ENCODE data around the gene CDK3. TPM values are rescaled to one million over a fixed set of nuclear protein-coding genes. Genes with fewer than 3 reads are reported as not detected.
"Not testable (repeated sequence)": the region's sequence is repeated elsewhere in the genome, so short reads cannot be mapped to it uniquely, and the experiment has no call there.

CDK3 gene
- 14.5 and 15.1 TPM in 2 replicates for polyA plus RNA-seq (2014; cell fraction: cytosol; rRNA removed)
- 83.9 and 88.1 TPM in 2 replicates for polyA plus RNA-seq (2014; cell fraction: nucleus; rRNA removed)

DNA sequence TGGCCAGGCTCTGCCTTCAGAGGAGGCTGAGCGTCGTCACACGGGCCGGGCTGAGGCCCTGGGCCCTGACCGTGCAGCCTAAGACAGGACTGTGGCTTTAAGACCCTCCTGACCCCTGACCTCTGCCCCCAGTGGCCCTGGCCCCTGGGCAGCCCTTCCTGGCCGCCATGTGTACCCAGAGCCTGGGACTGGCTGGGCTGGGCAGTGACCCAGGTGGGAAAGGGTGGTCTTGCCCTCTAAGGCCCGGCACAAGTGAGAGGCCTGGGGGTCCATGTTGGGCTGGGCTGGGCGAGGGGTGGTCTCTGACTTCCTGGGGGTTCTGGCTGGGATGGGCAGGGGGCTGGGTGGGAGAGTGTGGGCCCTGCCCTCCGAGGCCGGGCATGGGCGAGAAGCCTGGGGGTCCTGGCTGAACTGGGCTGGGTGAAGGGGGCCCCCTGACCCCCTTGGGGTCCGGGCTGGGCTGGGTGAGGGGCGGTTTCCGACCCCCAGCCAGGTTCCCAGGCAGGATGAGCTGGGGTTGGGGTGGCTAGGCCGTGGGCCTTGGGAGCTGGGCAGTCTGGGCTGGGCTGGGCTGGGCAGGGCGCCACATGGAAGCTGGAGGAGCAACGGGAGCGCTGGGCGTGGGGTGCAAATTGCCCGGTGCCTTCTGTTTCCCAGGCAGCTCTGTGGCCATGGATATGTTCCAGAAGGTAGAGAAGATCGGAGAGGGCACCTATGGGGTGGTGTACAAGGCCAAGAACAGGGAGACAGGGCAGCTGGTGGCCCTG lies at the start of gene CDK3:
Gene CDK3, plus strand, starts transcription at position 101 of the 767 bp plus-strand sequence. Its CDS starts 571 bp downstream, at position 672.
- DNase-seq (ENCODE audit: low spot score), result no peak

DNA sequence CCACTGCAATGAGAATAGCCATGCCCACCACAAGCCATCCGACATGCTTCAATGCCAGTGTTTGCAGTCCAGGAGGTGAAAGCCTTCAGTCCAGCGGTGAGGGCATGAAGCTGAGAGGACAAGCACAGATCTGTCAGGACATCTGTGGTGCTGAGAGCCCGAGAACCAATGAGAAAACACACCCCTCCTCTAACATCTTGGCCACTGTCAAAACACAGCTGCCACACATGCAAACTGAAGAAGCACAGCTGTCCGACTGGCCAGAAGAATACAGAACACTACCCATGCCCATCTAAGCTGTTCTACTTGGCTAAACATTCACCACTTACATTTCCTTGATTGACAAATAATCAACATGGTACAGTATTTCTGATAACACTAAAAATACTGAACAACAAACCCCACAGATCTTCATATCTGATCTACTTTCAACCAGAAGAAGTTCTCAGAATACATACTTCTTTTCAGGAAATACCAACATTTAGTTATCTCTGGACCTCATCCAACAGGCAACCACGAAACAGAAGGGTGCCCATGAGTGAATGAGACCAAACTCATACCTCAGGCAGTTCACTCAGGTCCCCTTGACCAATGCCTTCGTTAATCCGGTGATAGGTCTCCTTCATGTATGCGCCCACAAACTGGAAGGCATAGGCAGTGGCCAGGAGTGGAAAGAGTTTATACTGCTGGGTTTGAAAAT lies 49.6 kb upstream of the CDK3 start:
- DNase-seq (ENCODE audit: low spot score), result no peak

DNA sequence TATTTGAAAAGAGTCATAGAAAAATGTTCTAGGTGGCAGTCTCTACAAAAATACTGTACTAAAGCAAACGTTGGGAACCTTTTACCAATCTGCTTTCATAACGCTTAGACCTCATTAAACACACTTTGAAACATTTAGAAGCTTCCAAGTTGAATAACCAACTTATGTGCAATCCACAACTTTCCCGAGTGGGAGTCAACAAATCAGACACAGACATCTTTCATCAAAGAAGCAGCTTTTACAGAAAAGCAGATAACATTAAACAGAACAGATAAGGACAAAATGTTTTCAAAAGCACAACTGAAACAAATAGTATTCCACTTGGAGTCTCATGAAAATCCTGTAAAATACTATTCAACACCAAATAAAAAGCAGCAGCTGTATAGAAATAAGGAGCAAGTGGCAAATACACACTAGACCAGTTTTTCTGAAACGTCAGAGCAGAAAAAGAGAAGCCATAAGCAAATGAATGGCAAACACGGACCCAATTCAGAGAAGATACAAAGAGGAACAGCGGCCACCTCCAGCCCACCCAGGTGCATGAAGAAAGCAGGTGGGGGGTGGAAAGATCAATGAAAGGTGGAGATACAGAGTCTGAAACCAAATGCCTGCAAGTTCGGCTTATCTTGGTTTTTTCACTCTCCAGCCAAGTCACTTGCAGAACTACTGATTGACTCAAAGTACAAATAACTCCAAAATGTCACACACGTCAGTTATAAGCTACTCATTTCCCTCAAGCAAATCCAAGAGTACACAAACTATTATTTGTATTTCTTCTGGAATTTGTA lies 41.4 kb upstream of the CDK3 start:
- no peak for DNase-seq (ENCODE audit: low spot score)

DNA sequence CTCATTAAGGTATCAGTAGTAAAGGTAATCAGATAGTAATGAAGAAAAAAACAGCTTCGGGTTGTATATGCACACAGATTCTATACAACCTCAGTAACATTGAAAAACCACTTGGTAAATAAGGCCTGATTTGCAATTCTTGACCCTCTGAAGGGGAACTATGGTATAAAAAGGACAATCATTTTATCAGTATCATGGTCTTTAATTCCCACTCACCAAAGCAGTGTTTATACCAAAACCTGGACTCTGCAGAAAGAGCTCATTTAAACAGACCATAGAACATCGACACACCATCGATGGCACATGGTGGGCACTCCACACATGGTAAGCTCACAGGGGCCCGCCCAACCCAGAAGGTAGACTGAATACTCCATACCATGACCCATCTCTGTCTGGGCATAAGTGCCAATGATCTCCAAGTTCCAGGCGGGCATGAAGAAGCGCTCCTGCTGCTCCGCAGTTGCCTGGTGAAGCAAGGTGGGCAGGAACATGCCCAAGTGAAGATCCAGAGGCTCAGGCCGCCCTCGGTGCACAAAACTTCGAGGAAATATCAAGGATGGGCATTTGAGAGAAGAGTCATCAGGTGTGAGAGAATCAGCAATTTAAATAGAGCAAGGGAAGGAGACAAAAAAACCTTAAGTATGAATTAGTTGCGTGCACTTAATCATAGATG lies 40.7 kb upstream of the CDK3 start:
- DNase-seq (ENCODE audit: low spot score), result no peak

DNA sequence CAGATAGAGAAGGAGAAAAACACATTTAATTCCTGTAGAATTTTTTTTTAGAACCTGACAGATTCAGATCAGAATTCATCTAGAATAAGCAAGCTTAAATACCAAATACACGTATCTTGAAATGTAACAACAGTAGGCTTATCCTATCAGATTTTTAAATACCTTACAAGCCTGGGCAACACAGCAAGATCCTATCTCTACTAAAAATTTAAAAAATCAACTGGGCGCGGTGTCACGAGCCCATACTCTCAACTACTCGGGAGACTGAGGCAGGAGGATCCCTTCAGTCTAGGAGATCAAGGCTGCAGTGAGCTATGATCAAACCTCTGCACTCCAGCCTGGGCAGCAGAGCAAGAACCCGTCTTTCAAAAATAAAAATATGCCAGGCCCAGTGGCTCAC lies 35.2 kb upstream of the CDK3 start:
- DNase-seq (ENCODE audit: low spot score), result no peak

DNA sequence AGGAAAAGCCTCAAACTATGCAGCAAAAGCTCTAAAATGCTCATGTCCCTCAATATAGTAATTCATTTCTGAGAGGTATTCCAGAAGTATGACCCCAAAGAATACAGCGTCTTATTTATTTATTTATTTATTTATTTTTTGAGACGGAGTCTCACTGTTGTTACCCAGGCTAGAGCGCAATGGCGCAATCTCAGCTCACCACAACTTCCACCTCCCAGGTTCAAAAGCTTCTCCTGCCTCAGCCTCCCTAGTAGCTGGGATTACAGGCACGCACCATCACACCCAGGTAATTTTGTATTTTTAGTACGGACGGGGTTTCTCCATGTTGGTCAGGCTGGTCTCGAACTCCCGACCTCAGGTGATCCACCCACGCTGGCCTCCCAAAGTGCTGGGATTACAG lies 31.6 kb upstream of the CDK3 start:
- not testable (repeated sequence) for DNase-seq (ENCODE audit: low spot score)

DNA sequence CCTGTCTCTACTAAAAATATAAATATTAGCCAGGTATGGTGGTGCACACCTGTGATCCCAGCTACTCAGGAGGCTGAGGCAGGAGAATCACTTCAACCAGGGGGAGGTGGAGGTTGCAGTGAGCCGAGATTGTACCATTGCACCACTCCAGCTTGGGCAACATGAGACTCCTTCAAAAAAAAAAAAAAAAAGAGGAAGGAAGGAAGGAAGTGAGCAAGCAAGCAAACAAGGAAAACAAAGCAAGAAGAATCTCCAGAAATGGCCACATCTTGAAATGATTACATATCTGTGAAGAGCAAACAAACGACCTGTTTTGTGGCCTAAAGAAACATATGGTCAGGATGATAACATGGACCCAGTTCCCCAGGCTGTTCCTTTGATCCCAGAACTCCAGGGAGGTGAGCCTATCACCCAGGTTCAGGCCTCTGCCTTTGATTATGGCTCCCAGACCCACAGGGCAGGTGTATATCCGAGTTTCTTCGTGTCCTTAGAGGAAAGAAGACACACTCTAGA lies 30.6 kb upstream of the CDK3 start:
- DNase-seq (ENCODE audit: low spot score), result no peak

DNA sequence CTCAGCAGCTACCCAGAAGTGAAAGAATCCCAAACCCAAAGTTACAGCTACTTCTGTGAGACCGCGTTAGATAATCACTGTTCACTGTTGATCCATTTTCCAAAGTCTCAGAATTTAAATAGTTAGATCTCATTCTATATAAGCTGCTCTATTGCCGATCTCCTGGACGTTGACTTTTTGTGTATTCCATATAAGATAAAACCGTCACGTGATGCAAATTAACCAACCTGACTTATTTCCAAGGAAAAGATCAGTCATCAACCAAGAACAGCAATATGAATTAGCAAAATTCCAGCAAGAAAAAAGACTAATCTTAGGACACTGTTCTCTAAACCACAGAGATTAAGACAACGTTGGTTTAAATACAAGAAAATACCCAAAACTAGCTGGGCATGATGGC lies 30.0 kb upstream of the CDK3 start:
- no peak for DNase-seq (ENCODE audit: low spot score)

DNA sequence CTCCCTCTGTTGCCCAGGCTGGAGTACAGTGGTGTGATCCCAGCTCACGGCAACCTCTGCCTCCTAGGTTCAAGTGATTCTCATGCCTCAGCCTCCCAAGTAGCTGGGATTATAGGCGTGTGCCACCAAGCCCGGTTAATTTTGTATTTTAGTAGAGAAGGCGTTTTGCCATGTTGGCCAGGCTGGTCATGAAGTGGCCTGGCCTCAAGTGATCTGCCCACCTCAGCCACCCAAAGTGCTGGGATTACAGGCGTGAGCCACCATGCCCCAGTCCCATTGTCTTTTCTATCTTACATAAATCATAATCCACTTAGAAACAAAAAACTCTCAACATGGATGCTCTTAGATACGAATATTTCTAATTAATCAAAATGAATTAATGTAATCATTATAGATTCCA lies 25.5 kb upstream of the CDK3 start:
- not testable (repeated sequence) for DNase-seq (ENCODE audit: low spot score)

DNA sequence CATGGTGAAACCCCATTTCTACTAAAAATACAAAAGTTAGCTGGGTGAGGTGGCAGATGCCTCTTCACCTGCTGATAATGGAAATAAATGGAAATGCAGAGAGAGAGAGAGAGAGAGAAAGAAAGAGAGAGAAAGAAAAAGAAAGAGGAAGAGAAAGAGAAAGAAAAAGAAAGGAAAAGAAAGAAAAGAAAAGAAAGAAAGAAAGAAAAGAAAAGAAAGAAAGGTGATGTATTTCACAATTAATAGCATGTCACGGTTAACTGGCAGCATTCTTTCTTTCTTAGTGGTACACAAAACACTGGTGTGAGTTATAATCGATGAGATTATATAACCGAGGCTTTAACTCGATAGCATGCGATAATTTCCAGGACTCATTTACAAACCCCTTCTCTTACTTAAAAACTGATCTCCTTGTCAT lies 24.9 kb upstream of the CDK3 start:
- DNase-seq (ENCODE audit: low spot score), result no peak

DNA sequence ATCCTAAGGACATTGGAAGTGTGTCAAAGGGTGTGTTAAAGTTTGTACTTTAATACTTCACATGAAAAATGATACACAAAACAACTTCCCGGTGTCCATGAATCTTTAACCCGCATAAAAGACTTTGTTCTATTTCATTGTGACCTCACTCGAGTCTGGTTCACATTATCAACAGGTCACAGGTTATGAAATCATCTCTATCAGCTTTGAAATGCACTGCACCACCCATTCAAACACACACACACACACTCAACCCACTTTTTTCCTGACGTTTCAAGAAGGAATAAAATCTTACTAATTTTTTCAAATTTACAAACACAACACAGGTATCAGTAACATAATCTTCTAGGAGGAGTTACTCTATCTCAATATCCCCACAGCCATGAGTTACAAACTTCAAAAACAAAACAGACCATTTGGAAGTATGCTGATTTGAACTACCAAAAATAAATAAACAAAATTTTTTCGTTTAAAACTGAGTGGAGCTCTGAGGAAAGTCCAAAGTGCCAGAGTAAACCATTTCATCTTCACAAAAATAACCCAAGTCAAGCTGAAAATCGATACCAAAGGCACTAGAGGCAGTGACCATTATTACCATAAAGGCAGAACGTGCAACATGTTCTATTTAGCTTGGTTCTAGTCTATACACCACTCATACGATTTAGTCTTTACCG lies 24.3 kb upstream of the CDK3 start:
- no peak for DNase-seq (ENCODE audit: low spot score)

DNA sequence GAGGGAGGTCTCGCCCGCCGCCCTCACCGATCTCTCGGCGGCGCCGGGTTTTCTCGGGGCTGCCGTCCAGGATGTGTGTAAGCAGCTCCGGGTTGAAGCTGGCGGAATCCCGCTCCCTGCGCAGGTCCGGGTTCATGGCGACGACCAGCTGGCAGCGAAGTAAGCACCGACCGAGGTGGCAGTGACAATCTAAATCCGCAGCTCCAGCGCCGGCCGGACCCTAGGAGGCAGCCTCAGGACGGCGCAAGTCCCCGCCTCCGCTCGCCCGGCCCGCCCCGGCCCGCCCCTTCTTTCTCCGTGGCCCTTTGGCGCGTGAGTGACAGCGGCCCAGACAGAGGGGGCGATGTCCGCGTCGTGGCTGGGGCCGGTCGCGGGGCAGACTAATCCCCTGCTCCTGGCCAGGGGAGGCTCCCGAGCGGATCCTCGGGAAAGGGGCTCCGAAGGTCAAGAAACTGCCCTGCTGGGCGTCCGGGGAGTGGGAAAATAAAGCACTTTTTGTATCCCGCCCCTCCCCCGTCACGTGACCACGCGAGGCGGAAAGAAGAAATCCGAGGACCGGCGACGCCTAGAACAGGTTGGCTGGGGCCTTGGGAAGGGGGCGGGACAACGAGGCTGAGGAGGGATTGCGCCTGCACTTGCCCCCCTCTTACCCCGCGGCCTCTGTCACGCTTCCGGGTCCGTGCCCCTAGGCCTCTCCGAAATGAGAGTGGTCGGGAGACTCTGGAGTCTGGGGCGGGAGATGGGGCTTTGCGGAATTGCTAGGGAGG lies 21.5 kb upstream of the CDK3 start, which contains the start of the genes ACOX1 and TEN1:
Gene ACOX1, minus strand, starts transcription at position 229 of the 767 bp plus-strand sequence. Its CDS starts 93 bp downstream, at position 136.
Gene TEN1, plus strand, starts transcription at position 303 of the 767 bp plus-strand sequence. CDS start 6,953 bp downstream, outside the sequence.
- peak; percentile 99 for DNase-seq (ENCODE audit: low spot score)

DNA sequence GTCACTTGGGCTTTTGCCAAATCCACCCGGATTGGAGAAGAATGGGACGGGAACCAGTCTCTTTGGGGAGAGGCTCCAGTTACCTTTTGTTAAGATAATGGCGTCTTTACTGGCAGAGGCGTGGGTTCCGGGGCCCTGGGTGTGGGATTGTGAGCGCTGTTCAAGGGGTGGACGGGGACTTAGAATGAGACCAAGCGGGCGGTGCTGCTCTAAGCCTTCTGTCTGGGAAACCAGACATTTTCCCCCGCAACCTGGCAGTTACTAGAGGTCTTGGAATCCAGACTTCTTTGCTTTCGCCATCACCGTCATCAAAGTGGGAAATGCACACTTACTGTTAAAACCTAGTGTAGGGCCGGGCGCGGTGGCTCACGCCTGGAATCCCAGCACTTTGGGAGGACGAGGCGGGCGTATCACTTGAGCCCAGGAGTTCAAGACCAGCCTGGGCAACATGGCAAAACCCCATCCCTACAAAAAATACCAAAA lies 20.9 kb upstream of the CDK3 start:
- DNase-seq (ENCODE audit: low spot score), result no peak

DNA sequence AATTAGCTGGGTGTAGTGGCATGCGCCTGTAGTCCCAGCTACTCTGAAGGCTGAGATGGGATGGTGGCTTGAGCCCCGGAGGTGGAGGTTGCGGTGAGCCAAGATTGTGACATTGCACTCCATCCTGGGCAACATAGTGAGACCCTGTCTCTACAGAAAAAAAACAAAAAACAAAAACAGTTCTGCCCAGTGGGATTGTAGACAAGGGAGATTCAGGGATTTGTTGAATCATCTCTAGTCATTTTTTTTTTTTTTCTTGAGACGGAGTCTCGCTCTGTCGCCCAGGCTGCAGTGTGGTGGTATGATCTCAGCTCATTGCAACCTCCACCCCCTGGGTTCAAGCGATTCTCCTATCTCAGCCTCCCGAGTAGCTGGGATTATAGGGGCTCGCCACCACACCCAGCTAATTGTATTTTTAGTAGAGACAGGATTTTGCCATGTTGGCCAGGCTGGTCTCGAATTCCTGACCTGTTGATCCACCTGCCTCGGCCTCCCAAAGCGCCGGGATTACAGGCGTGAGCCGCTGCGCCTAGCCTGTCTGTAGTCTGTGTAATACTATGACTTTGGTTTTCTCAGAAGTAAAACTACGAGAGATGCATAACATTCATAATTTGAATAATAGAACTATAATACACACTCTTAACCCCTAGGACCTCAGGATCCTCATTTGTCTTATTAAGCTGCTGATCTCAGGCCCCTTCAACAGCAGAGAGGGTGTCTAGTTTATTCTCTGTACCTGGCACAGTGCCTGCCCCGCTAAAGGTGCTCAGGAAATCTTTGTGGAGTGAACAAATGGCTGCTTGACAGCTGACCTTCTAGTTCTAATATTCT lies 20.3 kb upstream of the CDK3 start:
- no peak for DNase-seq (ENCODE audit: low spot score)

DNA sequence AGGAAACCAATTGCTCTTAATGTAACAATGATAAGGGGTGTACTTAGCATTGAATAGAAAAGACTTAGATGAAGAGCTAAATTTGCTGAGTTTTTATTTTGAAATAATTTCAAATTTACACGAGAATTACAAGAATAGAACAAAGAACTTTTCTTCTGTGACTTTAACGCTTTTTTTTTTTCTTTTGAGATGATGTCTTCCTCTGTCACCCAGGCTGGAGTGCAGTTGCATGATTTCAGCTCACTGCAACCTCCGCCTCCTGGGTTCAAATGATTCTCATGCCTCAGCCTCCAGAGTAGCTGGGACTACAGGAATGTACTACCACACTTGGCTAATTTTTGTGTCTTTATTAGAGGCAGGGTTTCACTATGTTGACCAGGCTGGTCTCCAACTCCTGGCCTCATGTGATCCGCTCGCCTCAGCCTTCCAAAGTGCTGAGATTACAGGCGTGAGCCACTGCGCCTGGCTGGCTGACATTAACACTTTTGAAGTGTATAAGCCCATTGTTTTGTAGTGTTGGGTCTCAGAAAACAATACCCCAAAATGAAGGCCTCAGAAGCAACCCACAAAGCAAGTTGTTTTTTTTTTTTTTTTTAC lies 19.5 kb upstream of the CDK3 start:
- DNase-seq (ENCODE audit: low spot score), result no peak

DNA sequence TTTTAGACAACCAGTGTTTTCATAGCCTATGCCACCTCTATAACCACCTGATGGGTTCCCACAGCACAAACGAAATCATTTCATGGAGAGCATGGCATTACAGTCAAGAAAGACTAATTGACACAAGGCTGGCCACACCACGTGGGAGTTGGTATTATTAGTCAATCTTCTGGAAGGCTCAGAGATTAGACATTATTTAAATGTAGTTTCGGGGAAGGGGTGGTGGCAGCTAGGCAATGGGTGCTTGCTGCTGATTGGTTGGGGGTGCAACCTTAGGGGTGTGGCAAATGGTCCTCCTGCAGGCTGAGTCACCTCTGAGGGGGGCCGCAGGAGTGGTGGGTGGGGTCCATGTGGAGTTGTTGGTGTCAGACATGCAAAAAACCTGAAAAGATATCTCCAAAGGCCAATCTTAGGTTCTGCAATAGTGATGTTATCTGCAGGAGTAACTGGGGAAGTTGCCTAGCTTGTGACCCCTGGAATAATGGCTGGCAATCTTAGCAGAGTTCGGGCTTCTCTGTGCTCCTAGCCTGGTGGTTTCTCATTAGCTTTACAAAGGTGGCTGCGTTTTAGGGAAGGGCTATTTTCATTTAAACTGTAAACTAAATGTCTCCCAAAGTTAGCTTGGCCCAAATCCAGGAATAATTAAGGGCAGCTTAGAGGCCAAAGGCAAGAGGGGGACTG lies 17.0 kb upstream of the CDK3 start:
- no peak for DNase-seq (ENCODE audit: low spot score)

DNA sequence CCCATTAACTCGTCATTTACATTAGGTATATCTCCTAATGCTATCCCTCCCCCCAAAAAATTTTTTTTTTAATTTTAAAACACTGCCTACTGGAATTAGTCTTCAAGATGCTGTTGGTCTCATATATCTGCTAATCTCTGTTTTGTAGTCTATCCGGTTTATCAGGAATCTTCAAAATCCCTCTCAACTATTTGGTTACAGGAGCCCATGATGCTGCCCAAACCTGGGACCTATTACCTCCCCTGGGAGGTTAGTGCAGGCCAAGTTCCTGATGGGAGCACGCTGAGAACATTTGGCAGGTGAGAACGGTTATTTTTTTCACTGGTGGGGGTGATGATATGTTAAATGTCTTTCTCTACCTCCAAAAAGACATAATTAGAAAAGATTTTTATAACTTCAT lies 14.7 kb upstream of the CDK3 start:
- no peak for DNase-seq (ENCODE audit: low spot score)

DNA sequence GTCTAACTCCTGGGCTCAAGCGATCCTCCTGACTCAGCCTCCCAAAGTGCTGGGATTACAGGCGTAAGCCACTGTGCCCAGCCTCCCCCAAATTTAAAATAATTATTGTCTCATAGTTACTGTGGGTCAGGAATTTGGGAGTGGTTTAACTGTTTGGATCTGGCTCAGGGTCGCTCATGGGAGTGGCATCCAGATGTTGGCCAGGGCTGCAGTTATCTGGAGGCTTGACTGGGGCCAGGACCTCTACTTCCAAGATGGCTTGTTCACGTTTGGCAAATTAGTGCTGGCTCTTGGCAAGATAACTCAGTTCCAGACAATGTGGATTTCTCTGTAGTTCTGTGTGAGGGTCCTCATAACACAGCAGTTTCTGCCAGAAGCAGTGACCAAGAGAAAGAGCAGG lies 13.6 kb upstream of the CDK3 start:
- no peak for DNase-seq (ENCODE audit: low spot score)
